Dendritic cell treated with granulocyte-macrophage colony-stimulating factor and Interleukin-4, amounts not matched to agents 40 ng/mL and 50 ng/mL, for 4 days (primary cell): ENCODE data around the gene FASLG.
"Not testable (repeated sequence)": the region's sequence is repeated elsewhere in the genome, so short reads cannot be mapped to it uniquely, and the experiment has no call there.

Experiments used
- H3K27ac Mint-ChIP-seq: one replicate; pipeline ENCODE4 v1.8.0; 2022; ENCODE audit warnings: mild to moderate bottlenecking, mixed read lengths
- H3K27me3 Mint-ChIP-seq: one replicate; pipeline ENCODE4 v1.8.0; 2022; ENCODE audit warnings: mild to moderate bottlenecking, mixed read lengths
- H3K36me3 Mint-ChIP-seq: one replicate; pipeline ENCODE4 v1.8.0; 2022; ENCODE audit warnings: low read depth, mixed read lengths
- H3K4me1 Mint-ChIP-seq: one replicate; pipeline ENCODE4 v1.8.0; 2022; ENCODE audit warnings: low read depth, mixed read lengths
- H3K4me3 Mint-ChIP-seq: one replicate; pipeline ENCODE4 v1.8.0; 2022; ENCODE audit warnings: mild to moderate bottlenecking, moderate library complexity, mixed read lengths
- H3K9me3 Mint-ChIP-seq: one replicate; pipeline ENCODE4 v1.8.0; 2022; ENCODE audit warnings: mixed read lengths
- intact Hi-C: fragments of 100-400 bp; cut with micrococcal nuclease; formaldehyde crosslinking; loops from one replicate; pipeline ENCODE4 v1.15.0; 2022

Gene FASLG

DNA sequence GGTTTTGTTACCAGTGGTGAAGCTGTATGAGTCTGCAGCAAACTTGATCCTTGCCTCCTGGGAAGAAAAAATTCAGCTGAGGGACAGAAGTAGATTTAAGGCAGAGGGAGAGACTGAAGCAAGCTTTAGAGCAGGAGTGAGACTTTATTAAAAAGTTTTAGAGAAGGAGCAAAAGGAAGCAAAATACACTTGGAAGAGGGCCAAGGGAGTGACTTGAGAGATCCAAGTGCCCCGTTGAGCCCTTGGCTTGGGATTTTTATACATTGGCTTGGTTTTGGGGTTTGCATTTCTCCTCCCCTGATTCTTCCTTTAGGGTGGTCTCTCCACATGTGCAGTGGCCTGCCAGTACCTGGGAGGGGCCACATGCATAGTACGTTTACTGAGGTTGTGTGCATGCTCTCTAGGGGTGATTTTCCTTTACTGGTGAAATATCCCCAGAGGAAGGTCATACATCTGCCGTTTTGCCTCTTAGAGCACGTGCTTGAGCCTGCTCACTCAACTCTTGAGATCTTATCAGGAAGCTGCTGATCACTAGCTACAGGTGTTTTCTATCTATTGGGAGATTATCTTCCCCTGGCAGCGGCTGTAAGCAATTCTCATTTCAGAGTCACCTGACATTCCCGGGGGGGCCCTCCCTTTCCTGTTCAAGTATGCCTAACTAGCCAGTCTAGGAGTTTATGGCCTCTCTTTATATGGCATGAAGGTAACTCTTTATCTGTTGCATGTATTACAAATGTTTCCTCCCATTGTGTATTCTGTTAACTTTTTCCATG, 20.3 kb downstream of the FASLG start:
- H3K4me3 Mint-ChIP-seq, result no peak overlapping the region
- H3K4me1 Mint-ChIP-seq, result no peaks in the 10 kb centered on the region
- intact Hi-C loops, result no loop called here
- H3K27me3 Mint-ChIP-seq, result no peaks in the 10 kb centered on the region
- H3K36me3 Mint-ChIP-seq, result no peaks in the 10 kb centered on the region
- no peaks in the 10 kb centered on the region for H3K9me3 Mint-ChIP-seq
- no peak overlapping the region for H3K27ac Mint-ChIP-seq

DNA sequence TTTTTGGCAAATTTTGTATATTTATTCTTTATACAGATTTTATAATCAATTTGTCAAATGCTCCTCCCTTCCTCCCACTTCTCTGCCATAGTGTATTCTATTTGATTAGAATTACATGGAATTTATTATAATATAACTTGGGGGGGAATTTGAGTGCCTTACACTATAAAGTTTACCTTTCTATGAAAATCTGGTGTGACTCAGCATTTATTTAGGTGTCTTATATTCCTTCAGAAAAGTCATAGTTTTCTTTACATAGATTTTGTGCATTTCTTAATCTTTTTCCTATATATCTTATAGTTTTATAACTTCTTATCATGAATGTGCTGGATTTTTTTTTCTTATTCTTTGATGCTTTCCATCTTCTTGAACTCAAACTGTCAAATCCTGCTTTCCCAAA, 21.3 kb downstream of the FASLG start:
- Mint-ChIP-seq H3K36me3 (no peaks in the 10 kb centered on the region), H3K27me3 (no peaks in the 10 kb centered on the region), H3K27ac (no peak overlapping the region), H3K9me3 (no peaks in the 10 kb centered on the region), H3K4me1 (no peaks in the 10 kb centered on the region), H3K4me3 (no peak overlapping the region)
- intact Hi-C loops, result no loop called here

DNA sequence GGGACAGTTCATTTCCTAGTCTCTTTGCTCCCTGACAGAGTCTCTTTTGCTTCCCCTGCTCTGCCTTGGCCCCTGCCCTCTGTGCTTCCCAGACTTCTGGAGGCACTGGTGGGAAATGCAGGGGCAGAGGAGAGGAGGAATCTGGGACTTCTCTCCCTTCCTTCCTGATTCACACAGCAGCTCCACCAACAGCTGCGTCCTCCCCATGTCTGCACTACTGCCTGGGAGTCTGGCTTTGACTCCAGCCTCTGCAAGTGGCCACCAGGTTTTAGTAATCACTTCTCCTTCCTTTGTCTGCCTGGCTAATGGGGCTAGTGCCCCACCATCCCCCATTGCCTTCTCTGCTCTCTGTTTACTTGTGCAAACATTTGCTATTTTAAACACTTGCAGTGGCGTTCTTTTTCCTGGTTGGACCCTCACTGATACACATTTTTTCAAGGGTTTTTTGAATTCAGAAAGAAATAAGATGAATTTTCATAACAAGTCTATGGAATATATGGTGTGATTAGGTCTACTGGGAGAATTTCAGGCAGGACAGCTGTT, 21.9 kb downstream of the FASLG start:
- no peak overlapping the region for H3K4me3 Mint-ChIP-seq
- intact Hi-C loops, result no loop called here
- H3K27me3 Mint-ChIP-seq, result no peaks in the 10 kb centered on the region
- H3K27ac Mint-ChIP-seq, result no peak overlapping the region
- H3K9me3 Mint-ChIP-seq, result no peaks in the 10 kb centered on the region
- no peaks in the 10 kb centered on the region for H3K36me3 Mint-ChIP-seq
- H3K4me1 Mint-ChIP-seq, result no peaks in the 10 kb centered on the region

DNA sequence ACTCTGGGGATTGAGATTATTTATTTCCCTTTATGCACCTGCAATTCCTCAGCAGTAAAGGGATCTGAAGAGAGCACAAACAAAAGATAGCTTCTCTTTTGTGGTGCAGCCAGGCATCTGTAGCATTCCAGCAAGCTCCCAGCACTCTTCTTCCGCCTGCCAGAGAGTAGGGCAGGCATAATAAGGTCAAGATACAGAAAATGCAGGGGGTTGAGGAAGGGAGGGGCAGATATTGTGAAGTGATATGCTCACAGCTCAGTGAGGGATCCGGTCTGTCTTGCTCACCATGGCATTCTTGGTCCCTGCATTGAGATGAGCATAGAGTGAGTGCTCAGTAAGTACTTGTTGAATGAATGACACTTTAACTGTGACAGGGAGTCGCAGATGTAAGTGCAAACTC, 23.9 kb downstream of the FASLG start:
- H3K4me3 Mint-ChIP-seq, result no peak overlapping the region
- no peaks in the 10 kb centered on the region for H3K27me3 Mint-ChIP-seq
- no peaks in the 10 kb centered on the region for H3K36me3 Mint-ChIP-seq
- no peaks in the 10 kb centered on the region for H3K4me1 Mint-ChIP-seq
- H3K9me3 Mint-ChIP-seq, result no peaks in the 10 kb centered on the region
- intact Hi-C loops, result no loop called here
- no peak overlapping the region for H3K27ac Mint-ChIP-seq

DNA sequence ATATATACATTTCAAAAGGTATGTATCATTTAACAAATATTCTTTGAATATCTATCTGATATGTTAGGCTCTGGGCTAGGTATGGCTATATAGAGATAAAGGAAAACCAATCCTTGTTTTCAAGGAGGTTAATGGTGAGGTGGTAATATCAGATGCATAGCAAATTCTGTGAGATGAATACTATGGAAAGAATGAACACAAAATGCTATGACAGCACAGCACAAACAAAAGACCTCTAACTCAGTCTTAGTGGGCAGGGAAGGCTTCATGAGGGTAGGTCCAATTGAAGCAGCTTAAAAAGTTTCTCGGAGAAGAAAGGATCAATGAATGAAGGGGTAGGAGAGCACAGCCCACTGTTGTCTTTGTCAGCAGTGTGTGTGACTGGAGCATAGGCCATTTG, 27.2 kb downstream of the FASLG start:
- H3K27me3 Mint-ChIP-seq, result no peaks in the 10 kb centered on the region
- H3K27ac Mint-ChIP-seq, result no peak overlapping the region
- intact Hi-C loops, result no loop called here
- H3K4me1 Mint-ChIP-seq, result no peaks in the 10 kb centered on the region
- H3K9me3 Mint-ChIP-seq, result no peaks in the 10 kb centered on the region
- no peaks in the 10 kb centered on the region for H3K36me3 Mint-ChIP-seq
- no peak overlapping the region for H3K4me3 Mint-ChIP-seq

DNA sequence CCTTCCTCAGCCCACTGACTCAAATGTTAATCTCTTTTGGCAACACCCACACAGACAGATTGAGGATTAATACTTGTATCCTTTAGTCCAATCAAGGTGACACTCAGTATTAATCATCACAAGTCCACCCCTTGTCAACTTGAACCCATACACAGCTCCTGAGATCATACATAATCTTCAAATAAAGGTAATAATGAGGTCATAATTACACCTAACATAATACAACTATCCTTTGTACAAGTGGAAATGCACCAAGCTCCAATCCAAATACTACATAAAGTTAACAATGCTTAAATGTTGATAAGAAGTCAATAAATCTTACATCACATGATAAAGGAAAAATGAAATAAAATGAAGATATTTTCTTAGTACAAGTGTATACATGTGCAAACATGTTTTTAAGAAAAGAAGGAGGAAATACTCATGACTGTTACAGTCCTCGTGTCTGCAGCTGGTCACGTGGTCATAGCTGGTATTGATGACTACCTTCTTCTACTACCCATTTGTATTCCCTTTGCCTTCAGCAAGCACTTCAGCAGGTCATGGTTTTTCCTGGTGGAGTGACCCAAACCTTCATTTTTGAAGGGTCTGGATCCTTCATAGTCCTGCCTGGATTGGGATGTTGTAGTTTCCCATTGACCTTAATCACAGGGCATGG, 29.7 kb downstream of the FASLG start:
- H3K27ac Mint-ChIP-seq, H3K9me3 Mint-ChIP-seq, intact Hi-C loops, H3K27me3 Mint-ChIP-seq, H3K4me3 Mint-ChIP-seq, H3K4me1 Mint-ChIP-seq, H3K36me3 Mint-ChIP-seq: not testable (repeated sequence)

DNA sequence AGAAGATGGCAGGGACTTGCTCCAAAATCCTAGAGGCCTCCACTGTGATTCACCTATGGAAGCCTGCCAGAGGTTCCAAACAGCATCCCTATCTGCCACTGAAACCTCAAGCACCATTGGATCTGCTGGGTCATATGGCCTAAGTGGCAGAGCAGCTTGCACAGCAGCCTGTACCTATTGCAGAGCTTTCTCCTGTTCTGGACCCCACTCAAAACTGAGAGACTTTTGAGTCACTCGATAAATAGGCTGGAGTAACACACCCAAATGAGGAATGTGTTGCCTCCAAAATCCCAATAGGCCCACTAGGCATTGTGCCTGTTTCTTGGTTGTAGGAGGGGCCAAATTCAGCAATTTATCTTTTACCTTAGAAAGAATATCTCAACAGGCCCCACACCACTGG, 32.0 kb downstream of the FASLG start:
- H3K9me3 Mint-ChIP-seq, intact Hi-C loops, H3K4me1 Mint-ChIP-seq, H3K27me3 Mint-ChIP-seq, H3K27ac Mint-ChIP-seq, H3K4me3 Mint-ChIP-seq, H3K36me3 Mint-ChIP-seq: not testable (repeated sequence)

DNA sequence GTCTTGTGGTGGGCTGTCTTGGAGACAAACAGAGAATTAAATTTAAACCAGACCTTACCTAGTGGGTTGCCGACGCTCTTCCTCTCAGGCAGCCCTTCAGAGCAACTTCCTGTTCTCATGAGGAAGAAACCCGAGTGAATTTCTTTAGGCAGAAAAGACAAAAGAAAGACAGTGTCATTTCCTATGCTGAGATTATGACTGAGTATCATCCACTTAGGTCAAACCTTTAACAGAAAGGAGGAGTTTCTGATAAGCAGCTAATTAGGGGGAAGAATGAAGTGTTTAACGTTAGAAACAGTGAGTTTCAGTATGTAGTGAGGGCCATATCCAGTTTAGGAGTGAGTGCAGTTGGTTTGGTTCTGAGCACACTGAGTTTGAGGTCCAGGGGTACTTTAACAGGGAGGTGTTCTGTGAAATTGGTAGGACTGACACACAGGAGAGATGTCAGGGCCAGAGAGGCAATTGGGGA, 38.7 kb downstream of the FASLG start:
- H3K36me3 Mint-ChIP-seq, result no peaks in the 10 kb centered on the region
- peaks cover 7% of the 10 kb centered on the region for H3K9me3 Mint-ChIP-seq
- intact Hi-C loops, result no loop called here
- peaks cover 17% of the 10 kb centered on the region for H3K4me1 Mint-ChIP-seq
- no peaks in the 10 kb centered on the region for H3K27me3 Mint-ChIP-seq
- no peak overlapping the region for H3K4me3 Mint-ChIP-seq
- no peak overlapping the region for H3K27ac Mint-ChIP-seq

DNA sequence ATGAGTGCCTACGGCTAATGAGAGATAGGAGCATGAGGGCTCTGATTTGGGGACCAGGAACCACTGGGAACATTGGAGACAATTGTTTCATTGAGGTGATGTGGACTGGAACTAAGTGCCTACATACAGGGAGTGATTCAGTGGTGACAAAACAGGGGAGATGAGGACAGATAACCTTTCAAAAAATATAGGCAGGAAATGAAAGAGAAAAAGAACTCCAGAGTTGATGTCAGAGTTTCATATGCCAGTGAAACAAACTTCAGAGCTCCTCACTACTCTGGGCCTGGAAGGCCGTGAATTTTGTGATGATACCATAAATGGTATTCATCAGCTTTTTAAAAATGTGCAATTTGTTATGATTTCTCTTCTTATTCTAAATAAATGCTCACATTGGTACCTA, 39.3 kb downstream of the FASLG start:
- no peaks in the 10 kb centered on the region for H3K36me3 Mint-ChIP-seq
- intact Hi-C loops, result no loop called here
- no peak overlapping the region for H3K4me3 Mint-ChIP-seq
- H3K27me3 Mint-ChIP-seq, result no peaks in the 10 kb centered on the region
- H3K9me3 Mint-ChIP-seq, result peaks cover under 1% of the 10 kb centered on the region
- H3K4me1 Mint-ChIP-seq, result peaks cover 17% of the 10 kb centered on the region
- H3K27ac Mint-ChIP-seq, result no peak overlapping the region

DNA sequence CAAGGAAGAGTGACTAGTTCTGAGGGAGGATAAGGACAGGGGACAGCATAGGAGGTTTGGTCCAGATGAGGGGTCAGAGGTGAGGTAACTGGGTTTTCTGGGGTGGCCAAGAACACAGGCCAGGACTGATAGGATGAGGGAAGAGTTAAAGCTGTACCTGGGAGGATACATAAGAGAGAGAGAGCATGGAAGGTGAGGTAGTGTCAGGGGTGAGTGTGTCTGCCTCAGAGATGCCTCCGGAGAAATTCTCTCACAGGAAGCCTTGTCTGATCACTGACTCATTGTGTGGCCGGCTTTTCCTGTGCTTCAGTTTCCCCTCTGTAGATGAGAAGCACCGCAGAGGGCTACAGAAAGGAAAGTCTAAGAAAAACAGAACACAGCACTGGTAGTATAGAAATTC, 40.2 kb downstream of the FASLG start:
- Mint-ChIP-seq H3K4me3 (no peak overlapping the region), H3K4me1 (peaks cover 17% of the 10 kb centered on the region), H3K27me3 (no peaks in the 10 kb centered on the region), H3K9me3 (no peaks in the 10 kb centered on the region), H3K36me3 (no peaks in the 10 kb centered on the region), H3K27ac (no peak overlapping the region)
- intact Hi-C loops, result no loop called here

DNA sequence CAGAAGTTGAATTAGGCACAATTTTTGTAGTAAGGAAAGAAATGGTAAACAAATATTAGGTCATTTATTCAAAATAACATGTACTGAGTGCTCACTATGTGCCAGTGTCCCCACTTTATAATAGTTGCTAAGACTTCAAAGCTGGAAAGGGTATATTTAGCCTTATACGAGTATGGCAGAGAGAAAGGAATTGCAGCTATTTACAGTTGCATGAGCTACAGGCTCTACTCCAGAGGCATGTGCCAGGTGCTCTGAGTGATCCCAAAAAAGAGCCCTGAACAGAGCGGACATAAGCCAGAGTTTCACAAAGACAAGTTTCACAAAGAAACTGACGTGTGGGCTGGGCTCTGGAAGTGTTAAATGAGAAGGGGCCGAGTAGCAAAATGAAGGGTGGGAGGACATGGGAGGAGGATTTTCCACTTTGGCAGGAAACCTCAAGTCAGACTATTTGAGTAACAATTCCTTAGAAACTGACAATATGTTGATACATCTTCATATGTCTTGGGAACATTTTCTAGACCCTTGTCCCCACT, 40.9 kb downstream of the FASLG start:
- H3K4me1 Mint-ChIP-seq, result peaks cover 23% of the 10 kb centered on the region
- no peak overlapping the region for H3K4me3 Mint-ChIP-seq
- no peak overlapping the region for H3K27ac Mint-ChIP-seq
- H3K9me3 Mint-ChIP-seq, result no peaks in the 10 kb centered on the region
- no peaks in the 10 kb centered on the region for H3K27me3 Mint-ChIP-seq
- no peaks in the 10 kb centered on the region for H3K36me3 Mint-ChIP-seq
- intact Hi-C loops, result no loop called here

DNA sequence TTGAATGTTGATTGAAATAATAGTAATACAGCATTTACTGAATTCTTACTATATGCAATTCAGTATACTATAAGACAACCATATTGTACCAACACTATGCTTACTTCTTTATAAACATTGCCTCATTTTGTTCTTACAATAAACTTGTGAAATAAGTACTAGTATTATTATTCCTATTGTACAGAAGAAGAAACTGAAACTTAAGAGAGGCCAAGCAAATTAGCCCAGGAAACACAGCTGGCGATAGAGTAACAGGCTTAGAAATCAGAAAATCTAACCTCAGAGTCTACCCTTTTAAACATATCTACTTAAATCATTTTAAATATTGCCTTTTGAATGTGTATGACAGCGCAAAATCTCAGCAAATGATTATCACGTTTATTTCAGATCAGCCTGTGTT, 41.7 kb downstream of the FASLG start:
- Mint-ChIP-seq H3K4me1 (peaks cover 23% of the 10 kb centered on the region), H3K27ac (no peak overlapping the region)
- intact Hi-C loops, result no loop called here

DNA sequence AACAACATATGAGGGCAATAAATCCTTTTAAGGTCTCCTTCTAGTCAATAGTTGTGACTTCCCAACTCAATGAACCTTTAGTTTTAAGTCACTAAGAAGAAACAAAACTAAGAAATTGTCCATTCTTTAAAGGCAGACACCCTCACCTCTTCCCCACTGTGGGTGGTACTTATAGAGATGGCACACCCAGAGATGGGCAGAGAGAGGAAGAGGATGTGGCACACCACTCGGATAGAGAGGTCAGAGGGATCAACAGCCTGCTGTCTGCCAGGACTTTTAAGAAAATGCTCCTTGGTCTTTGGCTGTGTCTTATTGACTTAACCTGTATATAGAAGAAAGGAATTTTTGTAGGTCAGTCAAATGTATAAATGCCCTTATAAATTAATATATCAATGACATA, 45.1 kb downstream of the FASLG start:
- peaks cover 8% of the 10 kb centered on the region for H3K4me1 Mint-ChIP-seq
- H3K4me3 Mint-ChIP-seq, result no peak overlapping the region
- H3K27me3 Mint-ChIP-seq, result no peaks in the 10 kb centered on the region
- no peaks in the 10 kb centered on the region for H3K36me3 Mint-ChIP-seq
- no peaks in the 10 kb centered on the region for H3K9me3 Mint-ChIP-seq
- intact Hi-C loops, result no loop called here
- no peak overlapping the region for H3K27ac Mint-ChIP-seq

More for the DNA sequence above, 41.7 kb downstream of the FASLG start:
- no peaks in the 10 kb centered on the region for H3K36me3 Mint-ChIP-seq
- no peaks in the 10 kb centered on the region for H3K27me3 Mint-ChIP-seq
- H3K4me3 Mint-ChIP-seq, result no peak overlapping the region
- H3K9me3 Mint-ChIP-seq, result no peaks in the 10 kb centered on the region

DNA sequence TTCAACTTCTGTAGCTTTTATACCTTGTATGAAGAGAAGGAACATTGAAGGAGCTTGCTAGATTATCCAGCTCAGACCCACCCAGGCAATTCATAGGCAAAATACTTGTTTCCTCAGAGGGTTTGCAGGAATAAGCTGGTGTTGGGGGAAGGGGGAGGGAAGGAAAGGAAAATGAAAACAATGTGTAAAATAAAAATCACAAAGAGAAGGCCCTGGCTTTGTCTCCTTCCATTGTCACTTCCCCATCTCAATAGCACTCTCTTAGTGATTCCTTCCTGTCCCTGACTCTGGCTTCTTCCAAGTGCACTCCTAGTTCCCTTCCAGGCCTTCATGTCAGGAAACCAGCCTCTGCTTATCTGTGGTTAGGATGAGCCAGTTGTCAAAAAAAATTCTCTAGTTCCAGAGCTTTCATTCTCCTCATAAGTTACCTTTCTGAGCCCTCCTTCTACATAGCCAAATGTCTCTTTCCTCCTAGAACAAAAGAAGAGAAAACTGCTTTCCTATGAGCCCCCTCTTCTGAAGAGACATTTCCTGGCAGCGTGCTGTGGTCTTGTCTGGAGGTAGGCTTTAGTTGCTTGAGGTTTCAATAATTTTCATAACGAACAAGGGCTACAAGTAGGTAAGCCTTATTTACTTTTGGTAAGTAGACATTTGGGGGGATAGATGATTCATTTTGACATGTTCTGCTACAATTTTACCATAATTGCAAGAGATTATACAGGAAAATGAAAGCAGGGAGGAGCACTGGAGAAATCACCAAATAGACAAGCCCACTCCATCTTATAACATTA, 45.7 kb downstream of the FASLG start:
- H3K27ac Mint-ChIP-seq, result no peak overlapping the region
- H3K9me3 Mint-ChIP-seq, result no peaks in the 10 kb centered on the region
- peaks cover 6% of the 10 kb centered on the region for H3K4me1 Mint-ChIP-seq
- no peaks in the 10 kb centered on the region for H3K27me3 Mint-ChIP-seq
- intact Hi-C loops, result no loop called here
- no peak overlapping the region for H3K4me3 Mint-ChIP-seq
- no peaks in the 10 kb centered on the region for H3K36me3 Mint-ChIP-seq
